Nephron progenitor cell (in vitro differentiated cells): ENCODE data around the gene HYAL3.
"Not testable (repeated sequence)": the region's sequence is repeated elsewhere in the genome, so short reads cannot be mapped to it uniquely, and the experiment has no call there.

Source experiments
- DNase-seq: peaks from one replicate; pipeline ENCODE4 v3.0.0; 2021
- H3K27ac Mint-ChIP-seq: 2 replicates; pipeline ENCODE4 v1.8.0; 2021; ENCODE audit warnings: mild to moderate bottlenecking, moderate library complexity, mixed read lengths
- H3K27me3 Mint-ChIP-seq: 2 replicates; pipeline ENCODE4 v1.8.0; 2021; ENCODE audit warnings: mild to moderate bottlenecking, low read depth, mixed read lengths; ENCODE audit not compliant: poor library complexity
- H3K36me3 Mint-ChIP-seq: 2 replicates; pipeline ENCODE4 v1.8.0; 2021; ENCODE audit warnings: low read depth, mixed read lengths
- H3K4me1 Mint-ChIP-seq: 2 replicates; pipeline ENCODE4 v1.8.0; 2021; ENCODE audit warnings: mixed read lengths
- H3K4me3 Mint-ChIP-seq: 2 replicates; pipeline ENCODE4 v1.8.0; 2021; ENCODE audit warnings: mild to moderate bottlenecking, moderate library complexity, mixed read lengths
- H3K9me3 Mint-ChIP-seq: 2 replicates; pipeline ENCODE4 v1.8.0; 2021; ENCODE audit warnings: mild to moderate bottlenecking, moderate library complexity, mixed read lengths
- CTCF ChIP-seq: fragments of 200-600 bp; sonication (generic); IDR thresholded peaks from 2 replicates; pipeline ENCODE4 v1.5.0; 2021; ENCODE audit warnings: antibody characterized with exemption

Gene HYAL3

GRCh38 chr3:50264383-50264963 lies 34.7 kb downstream of the HYAL3 start:
- Mint-ChIP-seq H3K9me3 (no peaks in the 10 kb centered on the region), H3K27ac (peak overlapping the region; percentile 98)

GRCh38 chr3:50263478-50264382 lies 35.5 kb downstream of the HYAL3 start:
- no peaks in the 10 kb centered on the region for H3K9me3 Mint-ChIP-seq
- peak overlapping the region; percentile 98 for H3K27ac Mint-ChIP-seq
- no peak overlapping the region for H3K4me3 Mint-ChIP-seq
- no peaks in the 10 kb centered on the region for H3K36me3 Mint-ChIP-seq
- TF ChIP-seq CTCF: no peak
- peaks cover 2% of the 10 kb centered on the region for H3K27me3 Mint-ChIP-seq
- no peak for DNase-seq
- H3K4me1 Mint-ChIP-seq: peaks cover 80% of the 10 kb centered on the region

More at GRCh38 chr3:50264383-50264963, 34.7 kb downstream of the HYAL3 start:
- Mint-ChIP-seq H3K4me1 (peaks cover 80% of the 10 kb centered on the region), H3K27me3 (peaks cover 2% of the 10 kb centered on the region), H3K4me3 (no peak overlapping the region), H3K36me3 (no peaks in the 10 kb centered on the region)
- peak; percentile 90 for DNase-seq
- TF ChIP-seq CTCF: no peak

- H3K4me1 Mint-ChIP-seq: peaks cover 80% of the 10 kb centered on the region
- H3K9me3 Mint-ChIP-seq: no peaks in the 10 kb centered on the region
- peak overlapping the region; percentile 88 for H3K27ac Mint-ChIP-seq
- TF ChIP-seq CTCF: no peak
- no peaks in the 10 kb centered on the region for H3K36me3 Mint-ChIP-seq
- H3K4me3 Mint-ChIP-seq: no peak overlapping the region
- no peak for DNase-seq
- H3K27me3 Mint-ChIP-seq: peaks cover 2% of the 10 kb centered on the region
Measured at GRCh38 chr3:50262778-50263177, 36.4 kb downstream of the HYAL3 start.

GRCh38 chr3:50262200-50262599 lies 37.0 kb downstream of the HYAL3 start:
- not testable (repeated sequence) for H3K27me3 Mint-ChIP-seq, H3K36me3 Mint-ChIP-seq, DNase-seq, H3K4me3 Mint-ChIP-seq, H3K27ac Mint-ChIP-seq, H3K9me3 Mint-ChIP-seq
- peaks cover 80% of the 10 kb centered on the region for H3K4me1 Mint-ChIP-seq

- peaks cover 2% of the 10 kb centered on the region for H3K27me3 Mint-ChIP-seq
- TF ChIP-seq CTCF: no peak
- H3K4me3 Mint-ChIP-seq: peak overlapping the region; percentile 65
- H3K9me3 Mint-ChIP-seq: no peaks in the 10 kb centered on the region
- DNase-seq: no peak
- peaks cover 11% of the 10 kb centered on the region for H3K36me3 Mint-ChIP-seq
- H3K27ac Mint-ChIP-seq: peak overlapping the region; percentile 97
- H3K4me1 Mint-ChIP-seq: peaks cover 79% of the 10 kb centered on the region
Measured at GRCh38 chr3:50261505-50261904, 37.7 kb downstream of the HYAL3 start.

- DNase-seq: no peak
- no peaks in the 10 kb centered on the region for H3K9me3 Mint-ChIP-seq
- H3K4me3 Mint-ChIP-seq: peak overlapping the region; percentile 65
- TF ChIP-seq CTCF: no peak
- peaks cover 2% of the 10 kb centered on the region for H3K27me3 Mint-ChIP-seq
- H3K36me3 Mint-ChIP-seq: peaks cover 16% of the 10 kb centered on the region
- H3K27ac Mint-ChIP-seq: peak overlapping the region; percentile 97
- H3K4me1 Mint-ChIP-seq: peaks cover 75% of the 10 kb centered on the region
Measured at GRCh38 chr3:50260942-50261441, 38.2 kb downstream of the HYAL3 start.
